ENCODE data around the gene SEMA4B. TPM values are rescaled to one million over a fixed set of nuclear protein-coding genes. Genes with fewer than 3 reads are reported as not detected.
"Not testable (repeated sequence)": the region's sequence is repeated elsewhere in the genome, so short reads cannot be mapped to it uniquely, and the experiment has no call there.

SEMA4B gene
- total RNA-seq, 1 experiment from 2014 or later, result 50.2 TPM

GRCh38 chr15:90257776-90258175, 56.6 kb downstream of the SEMA4B start (continued):
- no peak for TF ChIP-seq CTCF (IDR thresholded peaks at IDR 0.05)
- TF ChIP-seq NR1H2 (CRISPR knock-in tag; IDR thresholded peaks at IDR 0.05), result no peak
- no peak for TF ChIP-seq CBFB (CRISPR knock-in tag; IDR thresholded peaks at IDR 0.05; ENCODE audit: low read depth)
- TF ChIP-seq NFATC4 (CRISPR knock-in tag; IDR thresholded peaks at IDR 0.05), result no peak
- TF ChIP-seq, protein P1, sequence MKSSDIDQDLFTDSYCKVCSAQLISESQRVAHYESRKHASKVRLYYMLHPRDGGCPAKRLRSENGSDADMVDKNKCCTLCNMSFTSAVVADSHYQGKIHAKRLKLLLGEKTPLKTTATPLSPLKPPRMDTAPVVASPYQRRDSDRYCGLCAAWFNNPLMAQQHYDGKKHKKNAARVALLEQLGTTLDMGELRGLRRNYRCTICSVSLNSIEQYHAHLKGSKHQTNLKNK (CRISPR knock-in tag; IDR thresholded peaks at IDR 0.05), result no peak

DNA sequence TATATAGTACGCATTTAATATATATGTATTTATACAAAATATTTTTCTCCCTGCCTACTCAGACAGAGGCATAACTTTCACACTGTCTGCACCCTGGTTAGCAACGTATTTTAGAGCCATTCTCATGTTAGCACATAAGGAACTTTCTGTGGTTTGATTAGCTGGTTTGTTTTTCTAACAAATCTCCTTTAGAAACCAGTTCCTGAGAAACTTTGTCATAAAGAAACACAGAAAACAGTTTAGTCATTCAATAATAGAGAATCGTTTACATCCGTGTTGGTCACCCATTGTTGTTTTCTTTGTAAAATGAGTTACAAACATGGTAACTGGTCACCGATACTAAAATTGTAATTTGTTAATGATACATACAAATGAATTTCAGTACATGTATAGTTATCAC, 58.4 kb downstream of the SEMA4B start:
- no peak overlapping the region for H3K27ac Mint-ChIP-seq
- H3K27me3 Mint-ChIP-seq (ENCODE audit: low read depth), result no peaks in the 10 kb centered on the region; the same call in 1 of the 2 replicates
- CTCF ChIA-PET, result no interaction called here

GRCh38 chr15:90260731-90261130, 59.6 kb downstream of the SEMA4B start:
- DNase-seq (ENCODE audit: low spot score); H3K4me3 Mint-ChIP-seq; H3K27me3 Mint-ChIP-seq (ENCODE audit: low read depth); H3K9me3 Mint-ChIP-seq; H3K36me3 Mint-ChIP-seq; H3K27ac Mint-ChIP-seq; ATAC-seq: not testable (repeated sequence)
- ChIA-PET POLR2A (interaction anchor here (0.6 kb wide), 1 partner anchor 18 kb away, joined by 4 read pairs; no protein-coding TSS in a partner anchor), CTCF (interaction anchor here (0.7 to 2.4 kb wide), 3 partner anchors 11 to 112 kb away, joined by 4 to 10 read pairs (median 4); partner anchors contain the start of gene TTLL13)
- peaks cover 11% of the 10 kb centered on the region for H3K4me1 Mint-ChIP-seq

More for the DNA sequence above, 58.4 kb downstream of the SEMA4B start:
- ATAC-seq, result no peak
- Mint-ChIP-seq H3K4me1 (peaks cover 8% of the 10 kb centered on the region), H3K4me3 (no peak overlapping the region), H3K9me3 (no peaks in the 10 kb centered on the region), H3K36me3 (no peaks in the 10 kb centered on the region)
- POLR2A ChIA-PET, result no interaction called here
- no peak for TF ChIP-seq FOXP1 (CRISPR knock-in tag; IDR thresholded peaks at IDR 0.05; ENCODE audit: borderline replicate concordance)
- TF ChIP-seq, protein P2, sequence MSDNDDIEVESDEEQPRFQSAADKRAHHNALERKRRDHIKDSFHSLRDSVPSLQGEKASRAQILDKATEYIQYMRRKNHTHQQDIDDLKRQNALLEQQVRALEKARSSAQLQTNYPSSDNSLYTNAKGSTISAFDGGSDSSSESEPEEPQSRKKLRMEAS (CRISPR knock-in tag; IDR thresholded peaks at IDR 0.05), result no peak
- no peak for TF ChIP-seq EMX1 (CRISPR knock-in tag; IDR thresholded peaks at IDR 0.05)
- TF ChIP-seq, protein P3, sequence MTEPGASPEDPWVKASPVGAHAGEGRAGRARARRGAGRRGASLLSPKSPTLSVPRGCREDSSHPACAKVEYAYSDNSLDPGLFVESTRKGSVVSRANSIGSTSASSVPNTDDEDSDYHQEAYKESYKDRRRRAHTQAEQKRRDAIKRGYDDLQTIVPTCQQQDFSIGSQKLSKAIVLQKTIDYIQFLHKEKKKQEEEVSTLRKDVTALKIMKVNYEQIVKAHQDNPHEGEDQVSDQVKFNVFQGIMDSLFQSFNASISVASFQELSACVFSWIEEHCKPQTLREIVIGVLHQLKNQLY (CRISPR knock-in tag; IDR thresholded peaks at IDR 0.05), result no peak
- no peak for TF ChIP-seq ZNF138 (CRISPR knock-in tag; conservative IDR thresholded peaks at IDR 0.05)
- no peak for TF ChIP-seq RORB (CRISPR knock-in tag; IDR thresholded peaks at IDR 0.05)
- TF ChIP-seq MYBL2 (CRISPR knock-in tag; IDR thresholded peaks at IDR 0.05), result no peak
- no peak for TF ChIP-seq CREB1 (CRISPR knock-in tag; IDR thresholded peaks at IDR 0.05)
- TF ChIP-seq TEAD4 (CRISPR knock-in tag; IDR thresholded peaks at IDR 0.05), result no peak
- no peak for TF ChIP-seq ELF4 (CRISPR knock-in tag; IDR thresholded peaks at IDR 0.05; ENCODE audit: low read depth)
- no peak for TF ChIP-seq CREM (CRISPR knock-in tag; IDR thresholded peaks at IDR 0.05)
- TF ChIP-seq ZNF532 (CRISPR knock-in tag; IDR thresholded peaks at IDR 0.05; ENCODE audit: borderline replicate concordance), result no peak
- TF ChIP-seq, protein P4, sequence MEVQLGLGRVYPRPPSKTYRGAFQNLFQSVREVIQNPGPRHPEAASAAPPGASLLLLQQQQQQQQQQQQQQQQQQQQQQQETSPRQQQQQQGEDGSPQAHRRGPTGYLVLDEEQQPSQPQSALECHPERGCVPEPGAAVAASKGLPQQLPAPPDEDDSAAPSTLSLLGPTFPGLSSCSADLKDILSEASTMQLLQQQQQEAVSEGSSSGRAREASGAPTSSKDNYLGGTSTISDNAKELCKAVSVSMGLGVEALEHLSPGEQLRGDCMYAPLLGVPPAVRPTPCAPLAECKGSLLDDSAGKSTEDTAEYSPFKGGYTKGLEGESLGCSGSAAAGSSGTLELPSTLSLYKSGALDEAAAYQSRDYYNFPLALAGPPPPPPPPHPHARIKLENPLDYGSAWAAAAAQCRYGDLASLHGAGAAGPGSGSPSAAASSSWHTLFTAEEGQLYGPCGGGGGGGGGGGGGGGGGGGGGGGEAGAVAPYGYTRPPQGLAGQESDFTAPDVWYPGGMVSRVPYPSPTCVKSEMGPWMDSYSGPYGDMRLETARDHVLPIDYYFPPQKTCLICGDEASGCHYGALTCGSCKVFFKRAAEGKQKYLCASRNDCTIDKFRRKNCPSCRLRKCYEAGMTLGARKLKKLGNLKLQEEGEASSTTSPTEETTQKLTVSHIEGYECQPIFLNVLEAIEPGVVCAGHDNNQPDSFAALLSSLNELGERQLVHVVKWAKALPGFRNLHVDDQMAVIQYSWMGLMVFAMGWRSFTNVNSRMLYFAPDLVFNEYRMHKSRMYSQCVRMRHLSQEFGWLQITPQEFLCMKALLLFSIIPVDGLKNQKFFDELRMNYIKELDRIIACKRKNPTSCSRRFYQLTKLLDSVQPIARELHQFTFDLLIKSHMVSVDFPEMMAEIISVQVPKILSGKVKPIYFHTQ (CRISPR knock-in tag; IDR thresholded peaks at IDR 0.05), result no peak
- TF ChIP-seq NR3C1 (CRISPR knock-in tag; conservative IDR thresholded peaks at IDR 0.05; ENCODE audit: low read depth), result no peak
- no peak for TF ChIP-seq HMGA2 (CRISPR knock-in tag; IDR thresholded peaks at IDR 0.05)
- no peak for TF ChIP-seq ZNF232 (CRISPR knock-in tag; IDR thresholded peaks at IDR 0.05)
- TF ChIP-seq ESRRA (CRISPR knock-in tag; IDR thresholded peaks at IDR 0.05; ENCODE audit: borderline replicate concordance), result no peak
- no peak for DNase-seq (ENCODE audit: low spot score)

Data from WTC11 (cell line).